ENCODE measurements around the gene TMEM184B. TPM values are rescaled to one million over a fixed set of nuclear protein-coding genes. Genes with fewer than 3 reads are reported as not detected.

Gene TMEM184B
- total and polyA plus RNA-seq, 10 donors: 5.0 to 105 (median 45.1) TPM

- H3K4me3 ChIP-seq: no peak overlapping the region
- H3K27ac ChIP-seq: peak overlapping the region; percentile 43 to 76 (median 70)
- intact Hi-C loops (cut with DNase I; ENCODE audit: low total_unique reads): no loop called here
- peaks cover 7 to 47% (median 40%) of the 10 kb centered on the region in 6 donors for H3K4me1 ChIP-seq
- DNase-seq: no peak
- peaks cover 0 to 8% (median 0%) of the 10 kb centered on the region in 7 donors for H3K27me3 ChIP-seq (replicated peaks in 1 of 7)
- 49 to 69% (median 57%) methylated on average over 11 to 25 of the region's 25 CpGs for WGBS, 5 donors
- H3K36me3 ChIP-seq: peaks cover 0 to 40% (median 16%) of the 10 kb centered on the region in 6 donors
- no peak for TF ChIP-seq CTCF (IDR thresholded peaks at IDR 0.05 in 8 of 11, conservative IDR thresholded peaks at IDR 0.05 in 3 of 11)
- TF ChIP-seq POLR2AphosphoS5 (IDR thresholded peaks at IDR 0.05): peak; percentile 73 to 83 (median 74)
- no peaks in the 10 kb centered on the region for H3K9me3 ChIP-seq
Observed at GRCh38 chr22:38218661-38219622, 53.9 kb downstream of the TMEM184B start.

GRCh38 chr22:38215156-38216038 lies 57.4 kb downstream of the TMEM184B start:
- intact Hi-C loops (cut with DNase I; ENCODE audit: low total_unique reads): no loop called here
- Histone ChIP-seq H3K4me3 (peak overlapping the region in 1 of 8 donors; percentile 66), H3K27me3 (replicated peaks in 1 of 7) (peaks cover 0 to 8% (median 0%) of the 10 kb centered on the region in 7 donors), H3K36me3 (peaks cover 0 to 4% (median 0%) of the 10 kb centered on the region in 6 donors), H3K27ac (peak overlapping the region in 3 of 8 donors; percentile 61 to 73 (median 71)), H3K9me3 (no peaks in the 10 kb centered on the region), H3K4me1 (peaks cover 7 to 62% (median 44%) of the 10 kb centered on the region in 6 donors)
- WGBS, 5 donors: 91 to 94% (median 91%) methylated on average over 11 of the region's 11 CpGs
- no peak for DNase-seq
- TF ChIP-seq CTCF (IDR thresholded peaks at IDR 0.05 in 8 of 11, conservative IDR thresholded peaks at IDR 0.05 in 3 of 11) (no peak), POLR2AphosphoS5 (IDR thresholded peaks at IDR 0.05) (peak in 1 of 3 donors; percentile 23)

- Histone ChIP-seq H3K9me3 (no peaks in the 10 kb centered on the region), H3K27me3 (replicated peaks in 1 of 7) (peaks cover 0 to 8% (median 0%) of the 10 kb centered on the region in 7 donors), H3K27ac (peak overlapping the region in 7 of 8 donors; percentile 22 to 73 (median 51)), H3K4me1 (peaks cover 7 to 53% (median 38%) of the 10 kb centered on the region in 6 donors), H3K36me3 (no peaks in the 10 kb centered on the region), H3K4me3 (peak overlapping the region in 7 of 8 donors; percentile 23 to 66 (median 36))
- 23 to 51% (median 32%) methylated on average over 20 to 81 of the region's 81 CpGs for WGBS, 5 donors
- DNase-seq: peak; percentile 89
- intact Hi-C loops (cut with DNase I; ENCODE audit: low total_unique reads): no loop called here
- TF ChIP-seq POLR2A (IDR thresholded peaks at IDR 0.05): no peak
- TF ChIP-seq CTCF (IDR thresholded peaks at IDR 0.05 in 8 of 11, conservative IDR thresholded peaks at IDR 0.05 in 3 of 11): peak in 5 of 11 experiments; percentile 21 to 51 (median 27)
- TF ChIP-seq POLR2AphosphoS5 (IDR thresholded peaks at IDR 0.05): peak; percentile 30 to 80 (median 63)
Observed at GRCh38 chr22:38214302-38215056, 58.3 kb downstream of the TMEM184B start.

Data from spleen (tissue), 11 donors.